ENCODE results near the gene EPM2AIP1. TPM values are rescaled to one million over a fixed set of nuclear protein-coding genes. Genes with fewer than 3 reads are reported as not detected.

EPM2AIP1 gene

Small RNA genes lying within 50 kb of the gene (small RNA-seq; reads per million reads assigned to genes)
- not detected for gene RNU6ATAC4P (ENCODE audit: insufficient read depth)
